ENCODE data around the gene GNPNAT1. TPM values are rescaled to one million over a fixed set of nuclear protein-coding genes. Genes with fewer than 3 reads are reported as not detected.

Gene GNPNAT1
- total RNA-seq, 1 donor from 2014 or later, result 39.9 TPM

GRCh38 chr14:52781629-52782028 lies 9.8 kb downstream of the GNPNAT1 start:
- DNase-seq (ENCODE audit: low spot score in 2 of 2), result no peak
- peaks cover 0 to 9% of the 10 kb centered on the region in 2 donors for H3K4me1 ChIP-seq
- H3K4me3 ChIP-seq, result no peak overlapping the region
- peaks cover 15 to 37% of the 10 kb centered on the region in 2 donors for H3K36me3 ChIP-seq
- TF ChIP-seq CTCF (IDR thresholded peaks at IDR 0.05), result no peak
- intact Hi-C loops (cut with DNase I), result no loop called here
- H3K27me3 ChIP-seq, result no peaks in the 10 kb centered on the region
- no peak overlapping the region for H3K27ac ChIP-seq
- H3K9me3 ChIP-seq, result no peaks in the 10 kb centered on the region

DNA sequence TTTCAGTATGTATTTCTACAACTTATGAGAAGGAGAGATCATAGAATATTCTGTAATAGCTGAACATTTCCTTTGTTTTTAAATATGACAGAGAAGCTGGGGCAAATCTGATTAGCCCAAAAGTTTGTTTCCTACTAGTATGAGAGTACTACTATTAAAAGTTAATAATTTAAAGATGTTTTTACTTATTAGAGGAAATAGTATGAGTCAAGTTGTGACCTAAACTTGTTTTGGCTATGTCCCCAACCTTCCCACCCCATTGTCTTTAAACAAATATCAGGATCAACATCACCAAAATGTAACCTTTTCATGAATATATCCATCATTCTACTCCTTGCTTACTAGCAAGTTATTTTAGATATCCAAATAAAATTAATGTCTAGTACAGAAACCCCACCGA lies 10.5 kb downstream of the GNPNAT1 start:
- peaks cover 0 to 9% of the 10 kb centered on the region in 2 donors for H3K4me1 ChIP-seq
- H3K9me3 ChIP-seq, result no peaks in the 10 kb centered on the region
- no peak for DNase-seq (ENCODE audit: low spot score in 2 of 2)
- H3K27me3 ChIP-seq, result no peaks in the 10 kb centered on the region
- H3K27ac ChIP-seq, result no peak overlapping the region
- intact Hi-C loops (cut with DNase I), result no loop called here
- H3K4me3 ChIP-seq, result no peak overlapping the region
- no peak for TF ChIP-seq CTCF (IDR thresholded peaks at IDR 0.05)
- H3K36me3 ChIP-seq, result peaks cover 20 to 44% of the 10 kb centered on the region in 2 donors

DNA sequence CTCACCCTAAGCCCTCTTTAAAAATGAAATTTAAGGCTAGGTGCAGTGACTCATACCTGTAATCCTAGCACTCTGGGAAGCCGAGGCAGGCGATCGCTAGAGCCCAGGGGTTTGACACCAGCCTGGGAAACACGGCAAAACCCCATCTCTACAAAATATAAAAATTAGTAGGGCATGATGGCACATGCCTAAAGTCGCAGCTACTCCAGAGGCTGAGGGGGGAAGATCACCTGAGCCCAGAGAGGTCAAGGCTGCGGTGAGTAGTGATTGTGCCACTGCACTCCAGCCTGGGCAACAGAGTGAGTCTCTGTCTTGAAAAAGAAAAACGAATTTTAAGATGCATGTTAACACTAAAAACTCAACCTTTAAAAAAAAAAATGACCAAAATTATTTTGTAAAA lies 12.7 kb downstream of the GNPNAT1 start:
- no peak for DNase-seq (ENCODE audit: low spot score in 2 of 2)
- H3K4me3 ChIP-seq, result no peak overlapping the region
- H3K9me3 ChIP-seq, result no peaks in the 10 kb centered on the region
- H3K27ac ChIP-seq, result no peak overlapping the region
- peaks cover 0 to 5% of the 10 kb centered on the region in 2 donors for H3K4me1 ChIP-seq
- H3K27me3 ChIP-seq, result no peaks in the 10 kb centered on the region
- no peak for TF ChIP-seq CTCF (IDR thresholded peaks at IDR 0.05)
- peaks cover 27 to 55% of the 10 kb centered on the region in 2 donors for H3K36me3 ChIP-seq
- intact Hi-C loops (cut with DNase I), result no loop called here

DNA sequence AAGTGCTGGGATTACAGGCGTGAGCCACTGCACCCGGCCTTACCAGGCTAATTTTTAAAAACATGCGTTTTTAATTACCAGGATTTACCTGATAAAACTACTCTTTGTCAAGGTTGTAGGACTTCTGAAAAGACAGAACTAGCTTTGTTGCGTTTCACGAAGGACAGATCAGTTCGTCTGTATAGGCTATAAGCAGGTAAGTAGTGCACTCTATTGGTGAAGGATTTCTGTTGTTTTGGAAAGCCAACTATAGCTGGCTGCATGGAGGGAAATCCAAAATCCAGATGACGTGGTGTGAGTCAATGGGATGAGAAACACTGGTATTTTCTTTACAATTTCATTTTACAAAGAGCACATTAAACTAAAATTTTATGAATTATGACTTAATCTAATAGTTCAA lies 14.6 kb downstream of the GNPNAT1 start:
- intact Hi-C loops (cut with DNase I), result no loop called here
- Histone ChIP-seq H3K36me3 (peaks cover 27 to 57% of the 10 kb centered on the region in 2 donors), H3K27me3 (no peaks in the 10 kb centered on the region), H3K27ac (no peak overlapping the region), H3K4me1 (no peaks in the 10 kb centered on the region), H3K4me3 (no peak overlapping the region), H3K9me3 (no peaks in the 10 kb centered on the region)
- no peak for TF ChIP-seq CTCF (IDR thresholded peaks at IDR 0.05)
- DNase-seq (ENCODE audit: low spot score in 2 of 2), result no peak

- no peak for TF ChIP-seq CTCF (IDR thresholded peaks at IDR 0.05)
- Histone ChIP-seq H3K9me3 (no peaks in the 10 kb centered on the region), H3K4me3 (no peak overlapping the region), H3K27ac (no peak overlapping the region), H3K36me3 (peaks cover 24 to 54% of the 10 kb centered on the region in 2 donors), H3K4me1 (no peaks in the 10 kb centered on the region), H3K27me3 (no peaks in the 10 kb centered on the region)
- intact Hi-C loops (cut with DNase I), result no loop called here
- DNase-seq (ENCODE audit: low spot score in 2 of 2), result no peak
Observed at GRCh38 chr14:52769887-52770286, 21.5 kb downstream of the GNPNAT1 start.

All from ascending aorta (tissue), 2 donors.